Activated naive CD8-positive, alpha-beta T cell (primary cell): ENCODE results near the gene PSAPL1.

Source experiments
- H3K27ac Mint-ChIP-seq: one replicate; pipeline ENCODE4 v1.8.0; 2021; ENCODE audit warnings: mixed read lengths
- H3K27me3 Mint-ChIP-seq: one replicate; pipeline ENCODE4 v1.8.0; 2021; ENCODE audit warnings: mixed read lengths
- H3K36me3 Mint-ChIP-seq: one replicate; pipeline ENCODE4 v1.8.0; 2021; ENCODE audit warnings: mixed read lengths
- H3K4me1 Mint-ChIP-seq: one replicate; pipeline ENCODE4 v1.8.0; 2021; ENCODE audit warnings: low read depth, mixed read lengths
- H3K4me3 Mint-ChIP-seq: one replicate; pipeline ENCODE4 v1.8.0; 2021; ENCODE audit warnings: mild to moderate bottlenecking, mixed read lengths
- H3K9me3 Mint-ChIP-seq: one replicate; pipeline ENCODE4 v1.8.0; 2021; ENCODE audit warnings: low read depth, mixed read lengths

Gene PSAPL1

GRCh38 chr4:7410446-7410845, 24.3 kb downstream of the PSAPL1 start:
- peaks cover 14% of the 10 kb centered on the region for H3K27me3 Mint-ChIP-seq
- no peaks in the 10 kb centered on the region for H3K4me1 Mint-ChIP-seq
- no peak overlapping the region for H3K4me3 Mint-ChIP-seq
- H3K36me3 Mint-ChIP-seq = peaks cover 3% of the 10 kb centered on the region
- H3K27ac Mint-ChIP-seq = no peak overlapping the region
- H3K9me3 Mint-ChIP-seq = peaks cover 31% of the 10 kb centered on the region

- H3K4me1 Mint-ChIP-seq = no peaks in the 10 kb centered on the region
- H3K4me3 Mint-ChIP-seq = no peak overlapping the region
- no peak overlapping the region for H3K27ac Mint-ChIP-seq
- H3K27me3 Mint-ChIP-seq = peaks cover 7% of the 10 kb centered on the region
- H3K36me3 Mint-ChIP-seq = peaks cover 3% of the 10 kb centered on the region
- H3K9me3 Mint-ChIP-seq = peaks cover 42% of the 10 kb centered on the region
These were observed 26.6 kb downstream of the PSAPL1 start for GRCh38 chr4:7408166-7408565.

GRCh38 chr4:7403001-7403400, 31.7 kb downstream of the PSAPL1 start:
- Mint-ChIP-seq H3K27me3 (peaks cover 4% of the 10 kb centered on the region), H3K36me3 (no peaks in the 10 kb centered on the region), H3K27ac (no peak overlapping the region), H3K4me3 (no peak overlapping the region), H3K4me1 (no peaks in the 10 kb centered on the region), H3K9me3 (peaks cover 26% of the 10 kb centered on the region)

GRCh38 chr4:7402526-7402925, 32.2 kb downstream of the PSAPL1 start:
- Mint-ChIP-seq H3K9me3 (peaks cover 26% of the 10 kb centered on the region), H3K36me3 (no peaks in the 10 kb centered on the region), H3K27ac (no peak overlapping the region), H3K27me3 (peaks cover 4% of the 10 kb centered on the region), H3K4me3 (no peak overlapping the region), H3K4me1 (no peaks in the 10 kb centered on the region)

- Mint-ChIP-seq H3K4me1 (no peaks in the 10 kb centered on the region), H3K27ac (no peak overlapping the region), H3K36me3 (no peaks in the 10 kb centered on the region), H3K9me3 (peaks cover 15% of the 10 kb centered on the region), H3K4me3 (no peak overlapping the region), H3K27me3 (peaks cover 6% of the 10 kb centered on the region)
These were observed 33.9 kb downstream of the PSAPL1 start for GRCh38 chr4:7400671-7401298.

GRCh38 chr4:7399440-7400234, 35.1 kb downstream of the PSAPL1 start:
- Mint-ChIP-seq H3K36me3 (no peaks in the 10 kb centered on the region), H3K4me3 (no peak overlapping the region), H3K27ac (no peak overlapping the region), H3K27me3 (peaks cover 6% of the 10 kb centered on the region), H3K4me1 (no peaks in the 10 kb centered on the region), H3K9me3 (peaks cover 7% of the 10 kb centered on the region)

GRCh38 chr4:7398788-7399439, 35.8 kb downstream of the PSAPL1 start:
- H3K27me3 Mint-ChIP-seq = peaks cover 3% of the 10 kb centered on the region
- no peaks in the 10 kb centered on the region for H3K36me3 Mint-ChIP-seq
- no peak overlapping the region for H3K4me3 Mint-ChIP-seq
- no peaks in the 10 kb centered on the region for H3K4me1 Mint-ChIP-seq
- no peak overlapping the region for H3K27ac Mint-ChIP-seq
- peaks cover under 1% of the 10 kb centered on the region for H3K9me3 Mint-ChIP-seq

- Mint-ChIP-seq H3K4me1 (no peaks in the 10 kb centered on the region), H3K27ac (no peak overlapping the region), H3K4me3 (no peak overlapping the region), H3K36me3 (no peaks in the 10 kb centered on the region), H3K27me3 (peaks cover 3% of the 10 kb centered on the region), H3K9me3 (no peaks in the 10 kb centered on the region)
These were observed 36.7 kb downstream of the PSAPL1 start for GRCh38 chr4:7398104-7398423.

- Mint-ChIP-seq H3K9me3 (no peaks in the 10 kb centered on the region), H3K4me1 (no peaks in the 10 kb centered on the region), H3K27me3 (peaks cover 3% of the 10 kb centered on the region), H3K27ac (no peak overlapping the region), H3K4me3 (no peak overlapping the region), H3K36me3 (no peaks in the 10 kb centered on the region)
These were observed 37.3 kb downstream of the PSAPL1 start for GRCh38 chr4:7397206-7398103.

GRCh38 chr4:7396186-7396910, 38.4 kb downstream of the PSAPL1 start:
- Mint-ChIP-seq H3K4me3 (no peak overlapping the region), H3K36me3 (no peaks in the 10 kb centered on the region), H3K4me1 (no peaks in the 10 kb centered on the region), H3K27ac (no peak overlapping the region), H3K27me3 (peaks cover 3% of the 10 kb centered on the region), H3K9me3 (no peaks in the 10 kb centered on the region)

GRCh38 chr4:7395645-7396044, 39.1 kb downstream of the PSAPL1 start:
- H3K27me3 Mint-ChIP-seq = peaks cover 3% of the 10 kb centered on the region
- H3K36me3 Mint-ChIP-seq = no peaks in the 10 kb centered on the region
- no peaks in the 10 kb centered on the region for H3K9me3 Mint-ChIP-seq
- no peak overlapping the region for H3K27ac Mint-ChIP-seq
- H3K4me3 Mint-ChIP-seq = no peak overlapping the region
- no peaks in the 10 kb centered on the region for H3K4me1 Mint-ChIP-seq

- Mint-ChIP-seq H3K4me3 (no peak overlapping the region), H3K27me3 (peaks cover 3% of the 10 kb centered on the region), H3K9me3 (no peaks in the 10 kb centered on the region), H3K27ac (no peak overlapping the region), H3K36me3 (no peaks in the 10 kb centered on the region), H3K4me1 (no peaks in the 10 kb centered on the region)
These were observed 39.9 kb downstream of the PSAPL1 start for GRCh38 chr4:7394681-7395451.

GRCh38 chr4:7393601-7394575, 40.8 kb downstream of the PSAPL1 start:
- Mint-ChIP-seq H3K9me3 (no peaks in the 10 kb centered on the region), H3K4me1 (no peaks in the 10 kb centered on the region), H3K27ac (no peak overlapping the region), H3K36me3 (no peaks in the 10 kb centered on the region), H3K4me3 (no peak overlapping the region), H3K27me3 (peaks cover 3% of the 10 kb centered on the region)
